HG03159 (cell line): ENCODE measurements around the gene HEMGN.

Source experiments
- ATAC-seq: cut with Tn5 transposase; IDR thresholded peaks from one replicate; pipeline ENCODE4 v1.9.1; 2021; ENCODE audit warnings: mild to moderate bottlenecking, moderate library complexity; ENCODE audit not compliant: unreplicated experiment

Gene HEMGN

DNA sequence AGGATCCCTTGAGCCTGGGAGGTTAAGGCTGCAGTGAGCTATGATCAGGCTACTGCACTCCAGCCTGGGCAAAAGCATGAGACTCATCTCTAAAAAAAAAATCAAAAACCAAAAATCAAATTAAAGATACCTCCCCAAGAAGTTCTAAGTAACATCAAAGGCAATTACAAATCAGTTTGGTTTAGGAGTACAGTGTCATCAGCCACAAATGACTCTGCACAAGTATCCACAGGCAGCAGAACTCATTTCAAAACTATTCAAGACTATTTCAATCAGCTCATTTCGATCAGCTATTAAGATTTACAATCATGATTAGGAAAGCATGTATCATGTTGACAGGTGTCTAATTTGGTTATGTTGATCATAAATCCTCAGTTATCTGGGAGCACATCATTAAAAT is 34.8 kb downstream of the HEMGN start:
- ATAC-seq = no peak

DNA sequence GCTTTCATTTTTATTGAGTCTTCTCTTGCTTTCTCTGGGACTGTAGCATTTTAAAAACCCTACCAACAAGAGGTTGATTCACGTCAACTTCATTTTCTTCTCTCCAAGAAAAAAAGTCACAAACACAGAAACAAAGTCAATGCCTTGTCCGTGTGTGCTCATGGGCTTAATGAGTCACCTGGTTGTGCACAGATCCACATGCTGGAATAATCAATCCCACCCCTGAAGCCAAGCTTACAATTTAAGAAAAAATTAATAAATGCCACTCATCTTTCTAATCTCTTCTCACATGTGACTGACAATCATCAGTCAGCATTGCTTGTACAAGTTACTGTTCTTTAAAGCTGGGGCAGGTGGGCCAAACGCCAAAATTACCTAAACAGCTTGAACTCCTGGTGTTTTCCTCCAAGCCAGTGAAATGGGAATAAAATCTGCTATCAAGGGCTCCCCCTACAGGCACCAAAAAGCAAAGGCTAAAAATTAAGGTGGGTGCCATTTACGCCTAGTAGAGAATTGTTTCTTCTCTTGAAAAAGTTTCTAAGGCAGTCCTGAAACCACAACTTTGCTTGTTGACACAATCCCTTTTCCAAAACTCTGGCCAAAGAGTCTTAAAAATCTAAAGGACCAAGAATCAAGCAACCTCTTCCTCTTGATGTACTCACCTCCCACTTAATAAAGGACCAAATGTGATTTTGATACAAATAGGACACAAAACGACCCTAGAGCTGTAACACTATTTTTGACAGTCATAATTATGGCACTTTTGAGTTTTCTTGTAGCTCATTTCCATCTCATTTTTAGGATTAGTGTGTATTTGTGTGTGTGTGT is 37.0 kb downstream of the HEMGN start:
- ATAC-seq = no peak

DNA sequence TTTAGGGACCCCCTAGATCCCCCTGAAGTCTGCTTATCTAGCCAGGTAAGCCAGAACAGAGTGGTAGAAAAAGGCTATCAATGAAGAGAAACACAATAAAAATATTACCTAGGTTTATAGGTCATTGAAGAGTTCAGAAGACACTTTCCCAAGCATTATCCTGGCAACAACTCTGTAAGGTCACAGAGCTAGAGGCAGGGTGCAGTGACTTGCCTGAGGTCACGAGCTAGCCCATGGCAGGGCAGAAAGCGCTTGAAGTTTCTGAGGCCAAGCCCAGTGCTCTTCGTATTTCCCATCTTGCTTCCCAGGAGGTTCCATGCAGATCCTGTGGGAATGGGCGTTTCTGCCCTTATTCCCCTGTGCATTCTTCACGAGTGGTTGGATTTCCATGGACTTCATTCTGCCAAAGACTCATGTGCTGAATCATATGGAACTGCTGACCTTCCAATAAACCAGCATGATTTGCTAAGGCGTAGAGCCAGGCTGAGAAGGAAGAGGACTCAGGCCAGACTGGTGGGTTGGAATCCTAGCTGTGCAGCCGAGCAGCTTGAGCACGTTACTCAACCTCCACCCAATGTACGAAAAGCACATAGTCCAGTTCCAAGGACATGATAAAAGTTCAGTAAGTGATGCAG is 37.8 kb downstream of the HEMGN start:
- ATAC-seq = no peak

DNA sequence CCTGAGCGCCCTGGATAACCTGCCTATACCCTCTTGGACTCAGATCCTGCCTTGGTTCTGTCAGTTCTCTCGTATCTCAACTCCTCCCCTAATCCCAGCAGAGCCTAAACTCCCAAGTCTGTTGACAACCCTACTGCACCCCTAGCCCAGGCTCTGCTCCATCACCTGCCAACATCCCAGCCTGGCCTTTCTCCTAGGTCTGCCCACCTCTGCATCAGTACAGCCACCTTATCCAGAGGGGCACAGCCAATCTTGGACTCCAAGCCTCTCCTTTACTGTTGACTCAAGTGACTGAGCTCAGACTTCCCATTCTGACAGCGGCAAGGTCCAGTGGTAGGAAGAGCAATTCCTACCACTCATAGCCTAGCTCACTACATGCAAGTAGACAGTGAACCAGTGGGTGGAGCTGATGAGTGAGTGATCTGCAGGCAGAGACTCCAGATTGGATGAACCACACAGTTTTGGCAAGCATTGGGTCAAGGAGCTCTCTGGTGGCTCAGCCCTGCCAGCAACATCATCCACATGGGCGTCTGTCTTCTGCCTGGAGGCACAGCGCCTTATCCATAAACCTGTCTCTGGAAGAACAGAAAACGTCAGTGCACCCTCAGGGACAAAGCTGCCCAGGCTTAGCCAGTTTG is 42.2 kb downstream of the HEMGN start:
- no peak for ATAC-seq

DNA sequence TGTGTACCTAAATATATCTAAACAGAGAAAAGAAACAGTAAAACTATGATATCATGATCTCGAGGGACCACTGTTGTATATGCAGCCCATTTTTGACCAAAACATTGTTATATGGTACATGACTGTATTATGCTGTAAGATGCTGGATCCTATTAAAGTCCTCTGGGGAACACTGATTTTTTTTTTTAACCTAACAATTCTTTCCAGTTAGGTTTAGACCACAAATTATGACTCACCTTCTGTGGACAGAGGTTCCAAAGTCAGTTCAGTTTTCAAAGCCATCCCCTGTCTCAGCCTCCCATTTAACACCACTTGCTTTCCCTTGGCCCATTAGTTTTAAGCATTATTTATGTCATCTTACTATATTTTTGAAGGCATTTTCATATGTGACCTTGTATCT is 42.8 kb downstream of the HEMGN start:
- ATAC-seq = no peak

DNA sequence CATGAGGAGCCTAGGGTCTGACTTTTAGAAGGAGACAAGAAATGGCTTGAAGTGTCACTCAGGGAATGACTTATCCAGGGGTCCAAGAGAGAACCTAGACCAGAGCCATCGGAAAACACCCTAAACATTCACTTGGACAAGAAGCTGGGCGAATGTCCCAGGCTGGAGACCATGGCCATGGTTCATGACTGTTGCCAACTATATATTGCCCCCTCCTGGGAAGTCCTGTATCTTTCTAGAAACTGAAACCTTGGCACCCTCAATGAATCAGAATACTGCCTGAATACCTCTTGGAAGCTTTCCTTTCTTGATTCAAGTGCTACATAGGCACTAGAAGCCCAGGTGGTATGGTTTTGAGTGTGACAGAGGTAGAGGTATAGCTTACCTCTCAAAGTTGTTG is 45.6 kb downstream of the HEMGN start:
- ATAC-seq = no peak

DNA sequence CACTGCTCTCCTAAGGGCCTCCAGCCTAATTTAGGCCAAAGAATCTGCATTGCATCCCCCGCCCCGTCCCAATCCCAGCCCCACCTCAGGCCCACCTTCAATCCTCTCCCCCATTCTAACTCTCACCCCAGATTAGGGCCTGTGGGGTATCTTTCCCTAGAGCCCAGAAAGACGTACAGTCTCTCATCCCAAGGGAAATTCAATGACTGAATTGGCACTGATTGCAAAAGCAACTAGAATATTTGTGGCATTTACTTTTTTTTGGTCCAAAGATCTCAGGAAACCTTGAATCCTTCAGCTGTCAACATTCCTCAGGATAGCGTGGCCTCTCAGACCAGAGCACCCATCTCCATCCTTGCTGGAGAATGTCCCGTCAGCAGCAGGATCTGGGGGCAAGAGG is 46.2 kb downstream of the HEMGN start:
- ATAC-seq = no peak

DNA sequence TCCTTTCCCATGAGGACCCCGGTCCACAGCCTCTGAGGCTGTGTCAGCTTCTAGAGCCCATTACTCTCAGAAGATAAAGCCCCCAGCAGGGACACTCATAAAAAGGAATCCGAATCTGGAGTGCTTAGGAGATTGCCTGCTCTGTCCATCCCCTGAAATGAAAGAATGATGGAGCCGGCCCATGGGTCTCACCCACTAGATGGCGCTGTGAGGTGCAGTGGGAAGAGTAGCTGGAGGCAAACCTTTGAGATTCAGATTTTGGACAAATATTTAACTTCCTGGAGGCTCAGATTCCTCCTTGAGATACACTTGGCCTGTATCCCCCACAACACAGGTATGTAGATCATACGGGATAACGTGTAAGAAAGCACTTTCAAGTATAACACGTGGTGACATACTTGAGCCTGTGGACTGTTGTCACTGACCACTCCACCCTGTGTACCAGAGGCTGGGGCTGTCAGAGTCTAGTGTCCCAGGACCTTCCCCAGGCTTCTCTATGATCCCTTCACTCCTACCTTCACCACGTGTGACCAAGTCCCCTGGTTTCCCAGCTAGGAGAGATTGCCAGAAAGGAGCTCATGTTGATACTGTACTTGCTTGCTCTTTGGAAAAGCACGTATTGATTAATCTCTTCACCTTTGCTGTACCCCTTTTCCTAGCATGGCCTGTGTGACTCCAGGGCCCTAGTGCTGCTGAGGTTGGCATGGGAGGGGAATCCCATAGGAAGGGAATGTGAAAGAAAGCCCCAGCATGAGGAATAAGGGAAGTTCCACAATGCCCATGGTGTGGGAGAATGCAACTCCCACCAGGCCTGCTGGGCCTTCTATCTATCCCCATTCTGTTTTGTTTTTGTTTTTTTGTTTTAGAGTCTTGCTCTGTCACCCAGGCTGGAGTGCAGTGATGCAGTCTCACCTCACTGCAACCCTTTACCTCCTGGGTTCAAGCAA is 47.8 kb downstream of the HEMGN start:
- no peak for ATAC-seq

DNA sequence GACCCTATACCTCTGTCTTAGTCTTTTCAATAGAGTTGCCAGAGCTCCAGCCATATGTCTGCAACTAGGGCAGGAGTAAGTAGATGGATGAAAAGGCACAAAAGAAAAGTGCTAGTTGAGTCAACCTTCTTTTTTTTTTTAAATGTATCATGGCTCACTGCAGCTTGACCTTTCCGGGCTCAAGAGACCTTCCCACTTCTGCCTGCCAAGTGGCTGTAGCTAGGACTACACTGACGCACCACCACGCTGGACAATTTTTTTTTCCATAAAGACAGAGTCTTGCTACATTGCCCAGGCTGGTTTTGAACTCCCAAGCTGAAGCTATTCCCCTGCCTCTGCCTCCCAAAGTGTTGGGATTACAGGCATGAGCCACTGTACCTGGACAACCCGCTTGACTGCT is 57.6 kb downstream of the HEMGN start:
- ATAC-seq = no peak
